ENCODE data around the gene SLC19A3. TPM values are rescaled to one million over a fixed set of nuclear protein-coding genes. Genes with fewer than 3 reads are reported as not detected.
"Not testable (repeated sequence)": the region's sequence is repeated elsewhere in the genome, so short reads cannot be mapped to it uniquely, and the experiment has no call there.

The SLC19A3 gene
- total and polyA plus RNA-seq, 2 donors (not counting 3 experiments of a cell fraction or from before 2014, with no cell fraction given): 0.01 TPM; not detected in 1

- H3K9me3 ChIP-seq (replicated peaks; ENCODE audit: control insufficient read depth, insufficient read depth, low read length): no peaks in the 10 kb centered on the region
- no peaks in the 10 kb centered on the region for H3K4me1 ChIP-seq (ENCODE audit: control insufficient read depth, extremely low read depth, insufficient read depth, low read length)
- H3K4me2 ChIP-seq (ENCODE audit: insufficient read depth, low read length): no peak within 1 kb of the TSS
- H3K4me3 ChIP-seq (replicated peaks in 1 of 3; ENCODE audit: insufficient read depth in 1 of 3, low read depth in 1 of 3, low read length in 3 of 3): no peak within 1 kb of the TSS
- H3K27ac ChIP-seq (ENCODE audit: insufficient read depth, low read depth, low read length): no peak within 1 kb of the TSS
- no peaks in the 10 kb centered on the region for H4K20me1 ChIP-seq (replicated peaks; ENCODE audit: control insufficient read depth, extremely low read depth, insufficient read depth, low read length)
- DNase-seq (ENCODE audit: low read depth, low spot score) (no peak), FAIRE-seq (no peak)
- no peaks in the 10 kb centered on the region for H3K9me1 ChIP-seq (replicated peaks; ENCODE audit: control insufficient read depth, extremely low read depth, insufficient read depth, low read length)
- H3K9ac ChIP-seq (replicated peaks; ENCODE audit: extremely low read depth, insufficient read depth, low read length): no peak within 1 kb of the TSS
- dilution Hi-C loops (cut with MboI; ENCODE audit: extremely low pct_ligation_motif_present, low sequenced_read_pairs) (no loop called here), intact Hi-C loops (cut with micrococcal nuclease) (no loop called here)
- no peak within 1 kb of the TSS for H2AFZ ChIP-seq (ENCODE audit: low read depth, low read length)
- ChIA-PET POLR2A (no interaction called here), CTCF (interaction anchor here (1.6 kb wide), 1 partner anchor 42 kb away, joined by 6 read pairs; no protein-coding TSS in a partner anchor)
- no peaks in the 10 kb centered on the region for H3K27me3 ChIP-seq (ENCODE audit: control insufficient read depth in 2 of 2, insufficient read depth in 2 of 2, low read length in 2 of 2)
- H3K36me3 ChIP-seq (ENCODE audit: control insufficient read depth in 2 of 2, extremely low read depth in 1 of 2, insufficient read depth in 2 of 2, low read length in 2 of 2): no peaks in the 10 kb centered on the region
- no TSS peak for BruUV-seq (replicated peaks)
- H3K79me2 ChIP-seq (ENCODE audit: control insufficient read depth, insufficient read depth, low read length): no peaks in the 10 kb centered on the region
- no peak for TF ChIP-seq POLR2A (IDR thresholded peaks at IDR 0.05; ENCODE audit: low read depth, low read length)
- TF ChIP-seq EZH2 (IDR thresholded peaks at IDR 0.05; ENCODE audit: borderline replicate concordance, low read depth, low read length, severe bottlenecking): no peak
- TF ChIP-seq JUN (IDR thresholded peaks at IDR 0.05; ENCODE audit: borderline replicate concordance, insufficient read depth, insufficient read length, low read depth): no peak
- no peak for TF ChIP-seq GATA2 (IDR thresholded peaks at IDR 0.05; ENCODE audit: insufficient read depth, insufficient read length, low read depth, low read length)
- TF ChIP-seq MYC (IDR thresholded peaks at IDR 0.05; ENCODE audit: low read depth, low read length): no peak
- no peak for TF ChIP-seq CTCF (IDR thresholded peaks at IDR 0.05; ENCODE audit: extremely low read depth in 1 of 2, insufficient read depth in 1 of 2, low read depth in 1 of 2, low read length in 2 of 2)
- TF ChIP-seq MAX (IDR thresholded peaks at IDR 0.05; ENCODE audit: insufficient read depth, insufficient read length): no peak
- TF ChIP-seq FOS (IDR thresholded peaks at IDR 0.05; ENCODE audit: borderline replicate concordance, insufficient read depth, low read length): no peak
- no peak for TF ChIP-seq POLR2AphosphoS5 (IDR thresholded peaks at IDR 0.05; ENCODE audit: insufficient read depth, low read depth, low read length)
Observed at GRCh38 chr2:227724394-227725039, 6.7 kb upstream of the SLC19A3 start, which contains the start of gene SCYGR6. SCYGR6 (minus strand) TSS chr2:227724757; CDS start chr2:227724757, 0 bp downstream.

- H4K20me1 ChIP-seq (replicated peaks; ENCODE audit: control insufficient read depth, extremely low read depth, insufficient read depth, low read length); H3K4me2 ChIP-seq (ENCODE audit: insufficient read depth, low read length); H3K9me3 ChIP-seq (replicated peaks; ENCODE audit: control insufficient read depth, insufficient read depth, low read length); H3K27ac ChIP-seq (ENCODE audit: insufficient read depth, low read depth, low read length); H3K27me3 ChIP-seq (ENCODE audit: control insufficient read depth in 2 of 2, insufficient read depth in 2 of 2, low read length in 2 of 2); dilution Hi-C loops (cut with MboI; ENCODE audit: extremely low pct_ligation_motif_present, low sequenced_read_pairs); H3K4me3 ChIP-seq (replicated peaks in 1 of 3; ENCODE audit: insufficient read depth in 1 of 3, low read depth in 1 of 3, low read length in 3 of 3); H2AFZ ChIP-seq (ENCODE audit: low read depth, low read length); POLR2A ChIA-PET; FAIRE-seq; H3K4me1 ChIP-seq (ENCODE audit: control insufficient read depth, extremely low read depth, insufficient read depth, low read length); CTCF ChIA-PET; BruUV-seq (replicated peaks); H3K9me1 ChIP-seq (replicated peaks; ENCODE audit: control insufficient read depth, extremely low read depth, insufficient read depth, low read length); H3K36me3 ChIP-seq (ENCODE audit: control insufficient read depth in 2 of 2, extremely low read depth in 1 of 2, insufficient read depth in 2 of 2, low read length in 2 of 2); DNase-seq (ENCODE audit: low read depth, low spot score); H3K9ac ChIP-seq (replicated peaks; ENCODE audit: extremely low read depth, insufficient read depth, low read length); intact Hi-C loops (cut with micrococcal nuclease); H3K79me2 ChIP-seq (ENCODE audit: control insufficient read depth, insufficient read depth, low read length): not testable (repeated sequence)
Observed at GRCh38 chr2:227722821-227723220, 5.0 kb upstream of the SLC19A3 start.

All from endothelial cell of umbilical vein (primary cell).